GM12891 (cell line): ENCODE data around the gene CRKL.

ENCODE experiments used
- DNase-seq: peaks from one replicate; pipeline ENCODE4 v3.0.0; 2011; ENCODE audit warnings: low spot score; ENCODE audit not compliant: insufficient read length
- FAIRE-seq: peaks from 2 replicates; lab custom pipeline; 2011; peaks lifted over from hg19 to GRCh38; lab: Jason Lieb, UNC
- PAX5 ChIP-seq: IDR thresholded peaks from 2 replicates; pipeline ENCODE4 v1.6.1; 2011; ENCODE audit warnings: low read length, moderate library complexity, mild to moderate bottlenecking; ENCODE audit not compliant: insufficient read depth, severe bottlenecking
- POLR2A ChIP-seq: IDR thresholded peaks from 2 replicates; pipeline ENCODE4 v1.6.1; 2011; ENCODE audit warnings: low read depth, low read length, control low read depth
- POLR2AphosphoS5 ChIP-seq: IDR thresholded peaks from 2 replicates; pipeline ENCODE4 v1.6.1; 2011; ENCODE audit warnings: low read depth, low read length, control low read depth
- POU2F2 ChIP-seq: IDR thresholded peaks from 2 replicates; pipeline ENCODE4 v1.6.1; 2011; ENCODE audit warnings: low read depth, mild to moderate bottlenecking, control low read depth, low read length, moderate library complexity
- SPI1 ChIP-seq: IDR thresholded peaks from 2 replicates; pipeline ENCODE4 v1.6.1; 2011; ENCODE audit warnings: low read depth, low read length, control low read depth
- TAF1 ChIP-seq: IDR thresholded peaks from 2 replicates; pipeline ENCODE4 v1.6.1; 2011; ENCODE audit warnings: low read depth, low read length, control low read depth

CRKL gene

GRCh38 chr22:20973634-20974286 is 56.6 kb downstream of the CRKL start:
- TF ChIP-seq POU2F2 (no peak), POLR2AphosphoS5 (no peak)
- no peak for FAIRE-seq

GRCh38 chr22:20974336-20974955 is 57.2 kb downstream of the CRKL start:
- no peak for TF ChIP-seq PAX5
- no peak for FAIRE-seq
- no peak for DNase-seq

More at GRCh38 chr22:20973634-20974286, 56.6 kb downstream of the CRKL start:
- DNase-seq: no peak

- no peak for DNase-seq
- no peak for FAIRE-seq
- TF ChIP-seq POU2F2: no peak
- no peak for TF ChIP-seq POLR2A
- TF ChIP-seq POLR2AphosphoS5: no peak
- no peak for TF ChIP-seq PAX5
- no peak for TF ChIP-seq SPI1
- TF ChIP-seq TAF1: no peak
Observed at GRCh38 chr22:20975541-20976290, 58.5 kb downstream of the CRKL start.

DNA sequence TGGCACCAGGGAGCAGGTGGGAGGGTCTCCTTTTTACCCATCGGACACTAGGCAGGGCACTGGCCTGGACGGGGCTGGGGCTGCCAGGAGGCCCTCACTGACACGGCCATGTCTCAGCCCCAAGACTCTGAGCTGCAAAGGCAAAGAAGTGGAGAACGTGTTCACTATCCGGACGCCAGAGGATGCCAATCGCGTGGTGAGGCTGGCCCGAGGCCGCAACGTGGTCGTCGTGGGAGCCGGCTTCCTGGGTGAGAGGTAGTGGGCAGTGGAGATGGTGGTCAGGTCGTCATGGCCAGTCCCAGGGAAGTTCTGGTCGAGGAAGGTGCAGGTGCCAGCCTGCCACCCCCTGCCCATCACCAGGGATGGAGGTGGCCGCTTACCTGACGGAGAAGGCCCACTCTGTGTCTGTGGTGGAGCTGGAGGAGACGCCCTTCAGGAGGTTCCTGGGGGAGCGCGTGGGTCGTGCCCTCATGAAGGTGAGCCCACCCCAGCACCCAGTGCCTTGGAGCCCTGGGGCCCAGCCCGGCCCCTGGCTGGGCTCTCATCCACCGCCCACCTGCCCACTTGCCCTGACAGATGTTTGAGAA is 59.2 kb downstream of the CRKL start:
- FAIRE-seq (no peak), DNase-seq (no peak)
- TF ChIP-seq POLR2AphosphoS5 (no peak), PAX5 (no peak), TAF1 (no peak), POU2F2 (no peak), POLR2A (no peak), SPI1 (no peak)

DNA sequence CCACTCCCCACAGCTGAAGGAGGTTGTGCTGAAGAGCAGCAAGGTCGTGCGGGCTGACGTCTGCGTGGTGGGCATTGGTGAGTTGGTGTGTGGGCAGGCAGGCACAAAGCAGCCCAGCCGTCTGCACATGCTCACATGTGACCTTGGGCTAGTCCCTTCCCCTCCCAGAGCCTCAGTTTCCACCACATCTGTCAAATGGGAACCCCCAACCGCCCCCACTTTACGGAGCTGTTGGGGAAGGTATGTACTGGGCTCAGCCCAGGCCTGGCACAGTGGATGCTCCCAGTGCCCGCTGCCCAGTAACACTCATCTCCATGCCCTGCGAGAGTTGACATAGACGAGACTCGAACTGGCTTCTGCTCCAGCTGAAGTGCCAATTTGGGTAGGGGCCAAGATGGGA is 59.8 kb downstream of the CRKL start:
- FAIRE-seq (no peak), DNase-seq (no peak)
- TF ChIP-seq POLR2A (no peak), SPI1 (no peak), POU2F2 (no peak), POLR2AphosphoS5 (no peak), PAX5 (no peak), TAF1 (no peak)

- TF ChIP-seq POLR2AphosphoS5 (no peak), PAX5 (no peak), POLR2A (no peak), TAF1 (no peak), SPI1 (no peak)
- FAIRE-seq (no peak), DNase-seq (no peak)
Observed at GRCh38 chr22:20977516-20978170, 60.4 kb downstream of the CRKL start.

- no peak for FAIRE-seq
- DNase-seq: no peak
- TF ChIP-seq PAX5 (no peak), POU2F2 (no peak)
Observed at GRCh38 chr22:20978419-20978818, 61.2 kb downstream of the CRKL start.

- peak; percentile 64 for FAIRE-seq
- DNase-seq: peak; percentile 67
- TF ChIP-seq PAX5: no peak
- TF ChIP-seq TAF1: no peak
- TF ChIP-seq POLR2A: no peak
- no peak for TF ChIP-seq POU2F2
Observed at GRCh38 chr22:20979243-20979809, 62.1 kb downstream of the CRKL start.

- FAIRE-seq: peak; percentile 16
- TF ChIP-seq POU2F2 (no peak), SPI1 (no peak), PAX5 (no peak), POLR2A (no peak), TAF1 (no peak), POLR2AphosphoS5 (no peak)
- DNase-seq: no peak
Observed at GRCh38 chr22:20979940-20980453, 62.8 kb downstream of the CRKL start.
